ENCODE data around the gene BMPER.

DNA sequence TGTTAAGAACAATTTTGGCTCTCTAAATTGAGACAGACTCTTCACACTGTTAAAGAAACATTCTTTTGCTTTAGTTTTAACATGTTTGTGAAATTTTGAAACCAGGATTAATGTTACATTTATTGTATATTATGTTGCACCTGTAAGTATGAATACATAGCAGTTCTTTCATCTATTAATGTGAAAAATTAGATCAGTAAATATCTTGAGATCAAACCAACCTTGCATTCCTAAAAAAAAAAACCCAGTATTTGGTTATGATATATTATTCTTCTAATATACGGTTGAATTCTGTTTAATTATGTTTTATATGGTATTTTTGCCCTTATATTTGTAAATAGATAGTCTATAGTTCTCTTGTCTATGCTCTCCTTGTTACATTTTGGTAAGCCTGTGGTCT, 219.4 kb downstream of the BMPER start:
- TF ChIP-seq, protein P1, sequence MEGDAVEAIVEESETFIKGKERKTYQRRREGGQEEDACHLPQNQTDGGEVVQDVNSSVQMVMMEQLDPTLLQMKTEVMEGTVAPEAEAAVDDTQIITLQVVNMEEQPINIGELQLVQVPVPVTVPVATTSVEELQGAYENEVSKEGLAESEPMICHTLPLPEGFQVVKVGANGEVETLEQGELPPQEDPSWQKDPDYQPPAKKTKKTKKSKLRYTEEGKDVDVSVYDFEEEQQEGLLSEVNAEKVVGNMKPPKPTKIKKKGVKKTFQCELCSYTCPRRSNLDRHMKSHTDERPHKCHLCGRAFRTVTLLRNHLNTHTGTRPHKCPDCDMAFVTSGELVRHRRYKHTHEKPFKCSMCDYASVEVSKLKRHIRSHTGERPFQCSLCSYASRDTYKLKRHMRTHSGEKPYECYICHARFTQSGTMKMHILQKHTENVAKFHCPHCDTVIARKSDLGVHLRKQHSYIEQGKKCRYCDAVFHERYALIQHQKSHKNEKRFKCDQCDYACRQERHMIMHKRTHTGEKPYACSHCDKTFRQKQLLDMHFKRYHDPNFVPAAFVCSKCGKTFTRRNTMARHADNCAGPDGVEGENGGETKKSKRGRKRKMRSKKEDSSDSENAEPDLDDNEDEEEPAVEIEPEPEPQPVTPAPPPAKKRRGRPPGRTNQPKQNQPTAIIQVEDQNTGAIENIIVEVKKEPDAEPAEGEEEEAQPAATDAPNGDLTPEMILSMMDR (IDR thresholded peaks at IDR 0.05): no peak
- no peak for TF ChIP-seq POLR2AphosphoS5 (IDR thresholded peaks at IDR 0.05; ENCODE audit: insufficient read depth in 1 of 2, low read depth in 1 of 2)
- no peak for TF ChIP-seq POLR2A (IDR thresholded peaks at IDR 0.05)

All from vagina (tissue), 2 donors.